AG08395 (cell line): ENCODE measurements around the gene NOL12.

ENCODE experiments used
- DNase-seq: peaks from one replicate; pipeline ENCODE4 v3.0.0; 2012; ENCODE audit warnings: mixed read lengths, low spot score

Gene NOL12

GRCh38 chr22:37659066-37659896 is 26.9 kb upstream of the NOL12 start:
- no peak for DNase-seq

- DNase-seq, result no peak
Observed at GRCh38 chr22:37659897-37660708, 26.0 kb upstream of the NOL12 start.

GRCh38 chr22:37660709-37661045 is 25.5 kb upstream of the NOL12 start:
- no peak for DNase-seq

GRCh38 chr22:37661160-37661924 is 24.8 kb upstream of the NOL12 start:
- peak; percentile 61 for DNase-seq

- no peak for DNase-seq
Observed at GRCh38 chr22:37662039-37662438, 24.1 kb upstream of the NOL12 start.

DNA sequence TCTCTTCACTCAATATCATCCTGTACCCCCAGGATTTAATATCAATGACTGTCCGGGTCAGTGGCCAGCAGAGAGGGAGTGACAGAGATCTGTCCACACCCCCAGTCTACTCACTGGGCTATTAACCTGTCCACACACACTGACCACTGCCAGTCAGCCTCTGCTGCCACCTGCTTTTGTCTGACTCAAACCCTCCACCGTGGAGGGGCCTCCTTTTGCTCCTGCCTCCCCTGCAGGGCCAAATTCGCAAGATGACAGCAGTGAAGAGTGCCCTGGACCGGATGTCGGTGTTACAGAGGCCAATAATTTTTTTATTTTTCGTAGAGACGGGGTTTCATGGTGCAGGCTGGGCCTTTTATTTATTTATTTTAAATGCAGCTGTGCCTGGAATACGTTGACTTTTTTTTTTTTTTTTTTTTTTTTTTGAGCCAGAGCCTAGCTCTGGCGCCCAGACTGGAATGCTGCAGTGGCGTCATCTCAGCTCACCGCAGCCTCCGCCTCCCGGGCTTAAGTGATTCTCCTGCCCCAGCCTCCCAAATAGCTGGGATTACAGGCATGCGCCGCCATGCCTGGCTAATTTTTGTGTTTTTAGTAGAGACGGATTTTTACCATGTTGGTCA is 22.5 kb upstream of the NOL12 start:
- DNase-seq, result no peak

DNA sequence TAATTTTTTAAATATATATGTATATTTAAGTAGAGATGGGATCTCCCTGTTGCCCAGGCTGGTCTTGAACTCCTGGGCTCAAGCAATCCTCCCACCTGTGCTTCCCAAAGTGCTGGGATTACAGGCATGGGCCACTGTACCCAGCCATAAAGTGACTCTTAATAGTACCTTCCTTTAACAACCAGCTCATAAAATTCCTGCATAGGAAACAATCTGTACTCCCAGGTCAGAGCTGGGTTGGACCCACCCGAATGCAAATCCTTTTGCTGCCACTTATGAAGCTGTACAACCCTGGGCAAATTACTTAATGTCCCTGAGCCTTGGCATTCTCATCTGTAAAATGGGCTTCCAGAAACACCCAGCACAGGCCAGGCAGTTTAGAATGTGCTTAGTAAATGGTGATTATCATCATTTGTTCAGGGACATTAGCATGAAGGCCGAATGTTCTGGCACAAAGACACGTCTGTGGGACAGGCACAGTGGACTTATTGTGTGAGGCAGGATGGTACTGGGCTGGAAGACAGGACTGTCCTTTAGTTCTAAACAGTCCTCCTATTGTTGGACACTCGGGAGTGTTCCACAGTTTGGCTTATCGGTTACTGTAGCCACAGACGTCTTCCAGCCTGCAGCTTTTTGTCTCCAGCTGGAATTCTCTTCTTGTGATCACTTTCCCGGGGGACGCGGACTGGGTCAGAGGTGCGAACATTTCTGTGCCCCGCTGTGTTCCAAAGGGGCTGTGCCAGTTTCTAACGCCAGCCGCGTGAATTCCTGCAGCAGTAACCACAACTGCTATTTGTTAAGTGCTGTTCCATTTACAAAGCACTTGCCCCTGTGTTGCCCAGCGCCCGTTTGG is 21.7 kb upstream of the NOL12 start:
- no peak for DNase-seq

GRCh38 chr22:37665487-37665886 is 20.7 kb upstream of the NOL12 start:
- DNase-seq, result no peak

- peak; percentile 38 for DNase-seq
Observed at GRCh38 chr22:37669586-37669985, 16.6 kb upstream of the NOL12 start.

DNA sequence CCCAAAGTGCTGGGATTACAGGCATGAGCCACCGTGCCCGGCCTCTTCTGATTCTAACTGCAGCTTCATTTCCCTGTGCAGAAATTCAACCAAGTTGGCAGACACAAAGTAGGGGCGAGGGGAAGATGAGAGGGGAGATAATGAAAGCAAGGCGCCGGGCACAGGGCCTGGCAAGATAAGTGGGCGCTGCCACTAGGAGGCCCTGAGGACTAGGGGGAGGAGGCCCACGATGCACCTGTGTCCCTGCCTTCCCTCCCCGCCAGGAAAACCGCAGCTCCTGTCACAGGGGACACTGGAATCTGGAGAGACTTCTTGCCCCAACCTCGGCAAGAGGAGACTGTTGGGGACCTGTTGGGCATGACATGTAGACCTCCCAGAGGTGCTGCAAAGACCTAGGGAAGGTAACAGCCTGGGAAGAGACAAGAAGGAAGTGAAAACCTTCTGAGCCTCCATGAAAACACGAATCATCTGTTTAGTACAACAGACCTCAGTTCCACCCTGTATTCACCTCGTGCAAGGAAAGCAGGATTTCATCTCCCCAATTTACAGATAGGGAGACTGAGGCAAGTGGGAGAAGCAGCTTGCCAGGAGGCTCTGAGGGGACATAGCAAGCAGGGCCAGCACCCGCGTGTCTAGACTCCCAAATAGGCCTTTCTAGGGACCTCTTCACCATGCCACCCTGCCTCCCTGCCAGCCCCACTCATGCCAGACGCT is 13.8 kb upstream of the NOL12 start:
- DNase-seq, result no peak

DNA sequence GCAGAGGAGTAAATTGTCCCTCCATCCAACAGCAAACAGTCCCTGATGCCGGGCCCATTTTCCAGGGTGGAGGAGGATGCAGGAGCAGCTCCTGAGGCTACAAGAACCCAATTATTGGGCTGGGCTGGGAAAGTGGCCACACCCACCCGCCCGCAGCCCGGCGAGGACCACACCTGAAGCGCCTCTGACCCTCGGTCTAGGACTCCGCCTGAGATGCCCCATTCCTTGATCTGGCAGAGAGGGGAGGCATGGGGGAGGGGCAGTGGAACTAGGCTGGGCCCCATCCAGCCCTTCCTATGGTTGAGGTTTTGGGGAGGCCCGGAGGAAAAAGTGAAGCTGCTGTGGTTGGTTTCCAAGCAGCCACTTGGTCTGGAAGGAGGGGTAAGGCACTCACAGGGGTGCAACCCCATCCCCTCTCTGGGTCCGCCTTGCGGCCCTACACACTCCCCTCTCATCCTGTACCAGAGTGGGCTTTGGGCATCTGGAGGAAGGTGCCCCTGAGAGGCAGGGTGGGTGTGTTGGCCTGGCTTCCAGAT is 13.2 kb upstream of the NOL12 start:
- no peak for DNase-seq

GRCh38 chr22:37674248-37674647 is 11.9 kb upstream of the NOL12 start:
- DNase-seq, result no peak

- peak; percentile 98 for DNase-seq
Observed at GRCh38 chr22:37674951-37675929, 10.9 kb upstream of the NOL12 start, which contains the start of gene LGALS1. LGALS1 (plus strand) TSS chr22:37675636; CDS start chr22:37675703, 67 bp downstream.

- no peak for DNase-seq
Observed at GRCh38 chr22:37675930-37676735, 10.0 kb upstream of the NOL12 start.

GRCh38 chr22:37676736-37677492 is 9.2 kb upstream of the NOL12 start:
- peak; percentile 81 for DNase-seq

DNA sequence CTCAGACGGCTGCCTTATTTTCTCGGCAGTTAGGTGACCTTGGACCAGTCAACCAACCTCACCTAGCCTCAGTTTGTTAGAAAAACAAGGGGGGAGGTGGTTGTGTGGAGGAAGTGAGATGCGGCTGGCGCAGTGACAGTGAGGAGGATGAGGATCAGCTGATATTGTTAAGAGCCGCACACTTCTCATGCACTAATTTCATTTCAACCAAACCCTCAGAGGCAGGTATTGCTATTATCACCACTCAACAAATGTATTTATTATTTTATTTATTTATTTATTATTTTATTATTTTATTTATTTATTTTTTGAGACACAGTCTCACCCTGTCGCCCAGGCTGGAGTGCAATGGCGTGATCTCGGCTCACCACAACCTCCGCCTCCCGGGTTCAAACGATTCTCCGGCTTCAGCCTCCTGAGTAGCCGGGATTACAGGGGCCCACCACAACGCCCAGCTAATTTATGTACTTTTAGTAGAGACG is 8.6 kb upstream of the NOL12 start:
- DNase-seq, result no peak

DNA sequence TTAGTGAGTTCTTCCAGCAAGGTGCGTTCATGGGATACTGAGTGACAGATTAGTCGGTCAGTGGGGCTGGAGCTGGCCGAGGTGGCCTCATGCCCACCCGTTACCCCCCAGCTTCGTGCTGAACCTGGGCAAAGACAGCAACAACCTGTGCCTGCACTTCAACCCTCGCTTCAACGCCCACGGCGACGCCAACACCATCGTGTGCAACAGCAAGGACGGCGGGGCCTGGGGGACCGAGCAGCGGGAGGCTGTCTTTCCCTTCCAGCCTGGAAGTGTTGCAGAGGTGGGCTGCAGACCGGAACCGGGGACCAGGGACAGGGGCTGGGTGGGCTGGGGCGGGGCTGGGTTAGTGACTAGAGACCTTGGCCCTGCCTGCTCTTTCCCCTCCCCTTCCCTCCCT is 7.8 kb upstream of the NOL12 start:
- no peak for DNase-seq
